Bronchial smooth muscle cell (primary cell): ENCODE measurements around the gene SZT2. TPM values are rescaled to one million over a fixed set of nuclear protein-coding genes. Genes with fewer than 3 reads are reported as not detected.

Experiments
- total RNA-seq: library from RNA; depleted of rRNA; stranded (reverse); fragments of >200 nt; gene quantifications from 2 replicates; pipeline ENCODE4 v1.2.1, GENCODE V29; 2014

The SZT2 gene
- 18.3 and 23.3 TPM in 2 replicates for total RNA-seq

DNA sequence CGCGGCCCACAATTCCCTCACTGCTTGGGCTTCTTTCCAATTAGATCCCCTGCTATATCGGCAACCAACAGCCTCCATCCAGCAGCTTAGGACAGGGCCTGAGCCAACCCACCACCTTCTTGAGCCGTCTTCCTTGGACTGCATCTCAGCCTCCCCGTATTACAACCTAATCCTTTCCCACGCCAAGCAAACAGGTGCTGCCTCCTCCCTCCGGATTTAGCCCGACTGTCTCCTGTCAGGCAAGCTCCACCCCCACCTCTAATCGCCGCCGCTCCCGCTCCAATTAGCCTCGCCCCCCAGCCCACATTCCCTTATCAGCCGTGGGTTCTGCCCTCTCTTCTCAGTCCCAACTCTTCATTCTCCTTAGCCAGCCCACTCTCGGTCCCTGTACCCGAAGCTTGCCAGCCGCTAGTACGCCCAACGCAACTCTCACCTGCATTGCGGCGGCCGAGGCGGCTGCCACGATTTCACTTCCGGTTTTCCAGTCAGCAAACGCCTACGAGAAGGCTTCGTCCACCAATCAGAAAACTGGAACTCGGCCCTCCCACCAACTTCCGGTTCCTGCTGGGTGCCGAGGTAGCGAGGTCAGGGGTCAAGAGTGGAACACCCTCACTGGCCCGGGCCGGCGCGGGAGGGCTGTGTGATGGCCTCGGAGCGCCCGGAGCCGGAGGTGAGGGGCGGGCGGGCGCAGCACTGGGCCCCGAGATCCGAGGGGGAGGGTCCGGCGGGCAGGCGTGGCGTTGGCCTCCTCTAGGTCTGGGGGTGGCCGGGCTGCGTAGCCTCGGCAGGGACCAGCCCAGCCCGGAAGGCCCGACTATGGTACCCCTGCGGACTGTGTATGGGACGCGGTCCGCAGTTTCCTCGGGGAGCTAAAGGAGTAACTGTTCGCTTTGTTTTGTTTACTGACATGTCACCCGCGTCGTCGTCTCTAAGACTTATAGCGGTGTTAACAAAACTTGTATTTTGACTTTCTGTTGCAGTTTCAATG lies at the start of gene SZT2, which contains the start of gene MED8:
Gene SZT2, plus strand, starts transcription at position 574 of the 988 bp plus-strand sequence. Its CDS starts 70 bp downstream, at position 644.
Gene MED8, minus strand, starts transcription at position 475 of the 988 bp plus-strand sequence. Its CDS starts 36 bp downstream, at position 439.

DNA sequence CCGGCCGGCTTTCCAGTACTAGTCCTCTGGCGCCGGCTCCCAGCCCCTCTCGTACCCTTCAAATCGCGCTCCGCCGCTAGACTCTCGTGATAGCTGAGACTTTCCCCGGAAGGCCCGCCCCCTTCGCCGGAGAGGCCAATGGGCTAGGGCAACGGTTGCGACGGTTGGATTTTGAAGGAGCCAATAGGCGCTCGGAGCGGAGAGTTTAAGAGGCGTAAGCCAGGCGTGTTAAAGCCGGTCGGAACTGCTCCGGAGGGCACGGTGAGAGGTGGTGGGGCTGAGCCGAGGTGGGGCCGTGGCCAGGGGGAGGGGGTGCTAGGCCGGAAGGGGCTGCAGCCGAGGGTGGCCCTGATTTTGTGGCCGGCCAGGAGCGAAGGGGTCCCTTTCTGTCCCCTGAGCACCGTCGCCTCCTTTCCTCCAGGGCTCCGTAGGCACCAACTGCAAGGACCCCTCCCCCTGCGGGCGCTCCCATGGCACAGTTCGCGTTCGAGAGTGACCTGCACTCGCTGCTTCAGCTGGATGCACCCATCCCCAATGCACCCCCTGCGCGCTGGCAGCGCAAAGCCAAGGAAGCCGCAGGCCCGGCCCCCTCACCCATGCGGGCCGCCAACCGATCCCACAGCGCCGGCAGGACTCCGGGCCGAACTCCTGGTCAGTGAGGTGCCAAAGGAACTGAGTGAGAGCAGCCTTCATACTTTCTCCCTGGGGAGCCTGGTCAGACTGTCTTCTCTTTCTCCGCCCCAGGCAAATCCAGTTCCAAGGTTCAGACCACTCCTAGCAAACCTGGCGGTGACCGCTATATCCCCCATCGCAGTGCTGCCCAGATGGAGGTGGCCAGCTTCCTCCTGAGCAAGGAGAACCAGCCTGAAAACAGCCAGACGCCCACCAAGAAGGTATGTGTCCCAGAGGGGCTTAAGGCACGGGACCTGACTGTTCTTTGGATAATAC lies 30.7 kb upstream of the SZT2 start, which contains the start of gene CDC20:
Gene CDC20, plus strand, starts transcription at position 236 of the 948 bp plus-strand sequence. Its CDS starts 235 bp downstream, at position 471.

DNA sequence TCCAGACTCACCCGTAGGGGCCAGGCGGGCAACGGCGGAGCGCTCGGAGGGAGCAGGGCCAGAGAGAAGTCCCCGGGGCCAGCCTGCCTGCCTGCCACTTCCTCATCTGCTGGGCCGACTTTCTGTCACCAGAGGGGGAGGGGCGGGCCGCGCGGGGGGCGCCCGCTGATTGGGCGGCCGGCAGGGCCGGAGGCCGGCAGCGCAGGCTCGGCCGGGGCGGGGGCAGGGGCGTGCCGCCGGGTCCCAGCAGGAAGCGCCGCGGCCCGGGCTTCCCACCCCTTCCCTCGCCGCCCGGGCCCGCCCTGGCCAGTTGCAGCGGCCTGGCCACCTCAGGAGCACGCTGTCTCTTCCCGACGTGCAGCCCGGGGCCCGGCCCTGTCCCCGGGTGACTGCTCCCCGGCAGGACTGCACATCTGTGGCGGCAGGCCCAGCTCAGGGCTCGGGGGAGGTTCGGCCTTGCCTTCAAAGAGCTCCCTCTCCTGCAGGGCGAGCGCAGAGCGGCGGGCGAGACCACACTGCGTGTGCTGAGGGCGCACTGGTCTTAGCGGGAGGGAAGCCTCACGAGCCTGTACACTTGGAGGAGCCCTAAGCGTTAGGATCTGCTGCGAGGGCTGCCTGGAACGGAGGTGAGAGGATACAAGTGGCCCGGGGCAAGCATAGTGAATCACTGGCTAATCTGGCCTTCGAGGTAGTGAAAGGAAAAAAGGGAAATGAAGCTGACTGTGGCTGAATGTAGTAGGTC lies 21.6 kb upstream of the SZT2 start, which contains the start of gene ELOVL1:
Gene ELOVL1, minus strand, starts transcription at position 108 of the 742 bp plus-strand sequence. CDS start 2,402 bp downstream, outside the sequence.

DNA sequence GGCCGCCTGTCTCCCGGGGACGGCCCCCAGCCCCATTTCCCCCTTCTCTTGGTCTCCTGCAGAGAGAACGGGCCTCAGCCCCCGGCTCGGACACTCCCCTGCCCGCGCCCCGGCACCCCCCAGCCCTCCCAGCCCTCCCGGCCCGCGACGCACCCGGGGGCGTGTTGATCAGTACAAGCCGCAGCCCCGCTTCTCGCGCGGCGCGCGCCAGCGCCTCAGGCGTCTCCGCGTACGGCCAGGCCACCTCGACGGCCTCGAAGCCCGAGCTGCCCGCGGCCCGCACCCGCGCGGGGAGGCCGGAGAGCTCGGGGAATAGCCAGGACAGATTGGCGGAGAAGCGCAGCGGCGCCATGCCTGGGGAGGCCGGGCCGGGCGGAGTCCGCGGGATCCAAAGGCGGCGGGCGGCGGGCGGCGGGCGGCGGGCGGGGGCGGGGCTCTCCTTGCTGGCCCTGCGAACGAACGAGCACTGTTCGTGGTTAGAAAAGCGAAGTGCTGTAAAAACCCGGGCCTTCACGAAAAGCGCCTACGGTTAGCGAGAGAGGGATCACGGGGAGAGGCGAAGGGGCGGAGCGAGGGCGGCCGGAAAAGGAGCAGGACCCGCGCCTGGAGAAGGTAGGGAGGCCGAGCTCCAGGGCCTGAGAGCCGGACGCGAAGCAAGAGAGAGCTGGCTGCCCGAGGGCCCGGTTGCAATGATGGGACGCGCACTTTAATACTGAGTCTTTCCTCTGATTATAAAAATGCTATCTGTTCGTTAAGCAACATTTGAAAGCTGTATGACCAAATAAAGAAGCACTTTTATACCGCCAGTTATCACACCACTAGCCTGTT lies 64.0 kb downstream of the SZT2 start, which contains the start of gene HYI:
Gene HYI, minus strand, starts transcription at position 490 of the 828 bp plus-strand sequence. Its CDS starts 138 bp downstream, at position 352.

Other genes with a start within 250 kb of the SZT2 start
- 32.6 and 39.9 TPM in 2 replicates for gene EBNA1BP2, start 217.6 kb upstream of the SZT2 start, total RNA-seq
- 0.16 and 0.26 TPM in 2 replicates for gene CFAP57, start 217.6 kb upstream of the SZT2 start, total RNA-seq
- gene TMEM125, start 119.9 kb upstream of the SZT2 start, total RNA-seq = not detected in 2 replicates
- gene C1orf210, start 104.3 kb upstream of the SZT2 start, total RNA-seq = not detected in 2 replicates
- 0.34 and 0.79 TPM in 2 replicates for gene TIE1, start 88.9 kb upstream of the SZT2 start, total RNA-seq
- gene MPL, start 52.1 kb upstream of the SZT2 start, total RNA-seq = not detected in 2 replicates
- gene CDC20, start 30.9 kb upstream of the SZT2 start, total RNA-seq = 1.2 and 8.7 TPM in 2 replicates
- 40.2 and 48.2 TPM in 2 replicates for gene ELOVL1, start 21.9 kb upstream of the SZT2 start, total RNA-seq
- gene MED8, start 99 bp upstream of the SZT2 start, total RNA-seq = 50.4 and 58.3 TPM in 2 replicates
- 20.5 and 21.8 TPM in 2 replicates for gene HYI, start 64.0 kb downstream of the SZT2 start, total RNA-seq
- 15.3 and 40.0 TPM in 2 replicates for gene PTPRF, start 141.0 kb downstream of the SZT2 start, total RNA-seq